CD4-positive, alpha-beta T cell treated with Interleukin-1 beta for 1 hour (primary cell): ENCODE data around the gene SLC22A1.
"Not testable (repeated sequence)": the region's sequence is repeated elsewhere in the genome, so short reads cannot be mapped to it uniquely, and the experiment has no call there.

Experiments used
- DNase-seq, 2 donors: peaks; one replicate each; pipeline ENCODE4 v3.0.0-alpha.2; 2020 to 2022

Gene SLC22A1

GRCh38 chr6:160121558-160121957 is at the start of gene SLC22A1:
Gene SLC22A1 (plus strand): TSS chr6:160121815. CDS start chr6:160121936, 121 bp downstream.
- DNase-seq: no peak

- DNase-seq: no peak
Observed at GRCh38 chr6:160073272-160073671, 48.3 kb upstream of the SLC22A1 start.

GRCh38 chr6:160076009-160076408 is 45.6 kb upstream of the SLC22A1 start:
- DNase-seq: no peak

- DNase-seq: no peak
Observed at GRCh38 chr6:160077024-160077423, 44.6 kb upstream of the SLC22A1 start.

- no peak for DNase-seq
Observed at GRCh38 chr6:160077526-160077925, 44.1 kb upstream of the SLC22A1 start.

GRCh38 chr6:160078883-160079685 is 42.5 kb upstream of the SLC22A1 start:
- DNase-seq: no peak

GRCh38 chr6:160079686-160080043 is 42.0 kb upstream of the SLC22A1 start:
- DNase-seq: no peak

- DNase-seq: no peak
Observed at GRCh38 chr6:160080097-160080496, 41.5 kb upstream of the SLC22A1 start.

GRCh38 chr6:160081398-160081797 is 40.2 kb upstream of the SLC22A1 start:
- DNase-seq: no peak

- no peak for DNase-seq
Observed at GRCh38 chr6:160082627-160083026, 39.0 kb upstream of the SLC22A1 start.

GRCh38 chr6:160084198-160084776 is 37.3 kb upstream of the SLC22A1 start:
- DNase-seq: no peak

- no peak for DNase-seq
Observed at GRCh38 chr6:160085226-160085625, 36.4 kb upstream of the SLC22A1 start.

- DNase-seq: no peak
Observed at GRCh38 chr6:160085713-160086505, 35.7 kb upstream of the SLC22A1 start.

- DNase-seq: no peak
Observed at GRCh38 chr6:160086754-160087153, 34.9 kb upstream of the SLC22A1 start.

- no peak for DNase-seq
Observed at GRCh38 chr6:160088069-160088783, 33.4 kb upstream of the SLC22A1 start.

- DNase-seq: no peak
Observed at GRCh38 chr6:160088784-160089533, 32.7 kb upstream of the SLC22A1 start.

GRCh38 chr6:160089534-160089897 is 32.1 kb upstream of the SLC22A1 start:
- no peak for DNase-seq

- DNase-seq: not testable (repeated sequence)
Observed at GRCh38 chr6:160090442-160091239, 31.0 kb upstream of the SLC22A1 start.

- DNase-seq: not testable (repeated sequence)
Observed at GRCh38 chr6:160092176-160092575, 29.4 kb upstream of the SLC22A1 start.

- no peak for DNase-seq
Observed at GRCh38 chr6:160092602-160093001, 29.0 kb upstream of the SLC22A1 start.

- no peak for DNase-seq
Observed at GRCh38 chr6:160093061-160093460, 28.6 kb upstream of the SLC22A1 start.

GRCh38 chr6:160093946-160094345 is 27.7 kb upstream of the SLC22A1 start:
- DNase-seq: no peak
